Measurements from ENCODE around the gene CHSY3. TPM values are rescaled to one million over a fixed set of nuclear protein-coding genes. Genes with fewer than 3 reads are reported as not detected.
A peak's percentile ranks its signal among the peaks of the same experiment; 100 is the strongest.

The CHSY3 gene
- total RNA-seq, 4 donors from 2014 or later = 3.1 to 6.9 (median 4.1) TPM

DNA sequence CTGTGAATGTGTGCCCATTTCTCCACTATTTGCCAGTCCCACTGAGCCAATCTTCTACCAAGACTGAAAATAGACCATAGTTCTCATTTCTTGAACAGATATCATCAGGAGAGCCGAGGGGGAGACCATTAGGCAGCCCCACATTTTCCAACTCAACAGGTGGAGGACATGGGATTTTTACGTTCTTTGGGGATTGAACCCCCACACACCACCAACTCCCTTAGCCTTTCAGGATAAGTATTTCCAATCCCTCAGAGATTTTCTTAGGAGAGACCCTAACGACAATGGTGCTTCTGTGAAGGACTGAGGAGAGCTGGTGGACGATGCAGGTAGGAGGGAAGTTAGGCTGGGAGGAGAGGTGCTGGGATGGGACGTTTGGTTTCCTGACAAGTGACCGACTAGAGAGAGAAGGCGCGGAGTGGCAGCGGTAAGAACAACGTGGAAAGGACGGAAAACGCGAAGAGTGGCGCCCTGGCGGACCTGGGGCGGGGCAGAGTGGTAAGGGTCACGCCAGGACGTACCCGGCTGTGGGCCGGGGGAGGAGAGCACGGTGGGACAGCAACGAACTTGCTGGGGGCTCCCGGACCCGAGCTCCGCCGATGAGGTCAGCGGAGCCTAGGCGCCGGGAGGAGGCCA lies 681 bp upstream of the CHSY3 start:
- DNase-seq (ENCODE audit: low spot score) (no peak), ATAC-seq (ENCODE audit: low FRiP score) (peak; percentile 53)
- TF ChIP-seq, protein P1, sequence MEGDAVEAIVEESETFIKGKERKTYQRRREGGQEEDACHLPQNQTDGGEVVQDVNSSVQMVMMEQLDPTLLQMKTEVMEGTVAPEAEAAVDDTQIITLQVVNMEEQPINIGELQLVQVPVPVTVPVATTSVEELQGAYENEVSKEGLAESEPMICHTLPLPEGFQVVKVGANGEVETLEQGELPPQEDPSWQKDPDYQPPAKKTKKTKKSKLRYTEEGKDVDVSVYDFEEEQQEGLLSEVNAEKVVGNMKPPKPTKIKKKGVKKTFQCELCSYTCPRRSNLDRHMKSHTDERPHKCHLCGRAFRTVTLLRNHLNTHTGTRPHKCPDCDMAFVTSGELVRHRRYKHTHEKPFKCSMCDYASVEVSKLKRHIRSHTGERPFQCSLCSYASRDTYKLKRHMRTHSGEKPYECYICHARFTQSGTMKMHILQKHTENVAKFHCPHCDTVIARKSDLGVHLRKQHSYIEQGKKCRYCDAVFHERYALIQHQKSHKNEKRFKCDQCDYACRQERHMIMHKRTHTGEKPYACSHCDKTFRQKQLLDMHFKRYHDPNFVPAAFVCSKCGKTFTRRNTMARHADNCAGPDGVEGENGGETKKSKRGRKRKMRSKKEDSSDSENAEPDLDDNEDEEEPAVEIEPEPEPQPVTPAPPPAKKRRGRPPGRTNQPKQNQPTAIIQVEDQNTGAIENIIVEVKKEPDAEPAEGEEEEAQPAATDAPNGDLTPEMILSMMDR (IDR thresholded peaks at IDR 0.05) = no peak

DNA sequence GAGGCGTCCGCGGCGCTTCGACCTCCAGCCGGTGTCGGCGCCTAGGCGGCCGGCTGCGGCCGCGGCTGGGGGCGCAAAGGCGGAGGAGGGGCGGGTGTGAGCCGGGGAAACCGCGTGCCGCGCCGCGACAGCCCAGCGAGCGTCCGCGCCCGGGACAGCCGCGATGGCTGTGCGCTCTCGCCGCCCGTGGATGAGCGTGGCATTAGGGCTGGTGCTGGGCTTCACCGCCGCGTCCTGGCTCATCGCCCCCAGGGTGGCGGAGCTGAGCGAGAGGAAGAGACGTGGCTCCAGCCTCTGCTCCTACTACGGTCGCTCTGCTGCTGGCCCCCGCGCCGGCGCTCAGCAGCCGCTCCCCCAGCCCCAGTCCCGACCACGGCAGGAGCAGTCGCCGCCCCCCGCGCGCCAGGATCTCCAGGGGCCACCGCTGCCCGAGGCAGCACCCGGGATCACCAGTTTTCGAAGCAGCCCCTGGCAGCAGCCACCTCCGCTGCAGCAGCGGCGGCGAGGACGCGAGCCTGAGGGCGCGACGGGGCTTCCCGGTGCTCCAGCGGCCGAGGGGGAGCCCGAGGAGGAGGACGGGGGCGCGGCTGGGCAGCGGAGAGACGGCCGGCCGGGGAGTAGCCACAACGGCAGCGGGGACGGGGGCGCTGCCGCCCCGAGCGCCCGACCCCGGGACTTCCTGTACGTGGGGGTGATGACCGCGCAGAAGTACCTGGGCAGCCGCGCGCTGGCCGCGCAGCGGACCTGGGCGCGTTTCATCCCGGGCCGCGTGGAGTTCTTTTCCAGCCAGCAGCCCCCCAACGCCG lies 605 bp downstream of the CHSY3 start:
- no peak for DNase-seq (ENCODE audit: low spot score)
- TF ChIP-seq, protein P1 (IDR thresholded peaks at IDR 0.05) = no peak
- ATAC-seq (ENCODE audit: low FRiP score) = peak; percentile 15

DNA sequence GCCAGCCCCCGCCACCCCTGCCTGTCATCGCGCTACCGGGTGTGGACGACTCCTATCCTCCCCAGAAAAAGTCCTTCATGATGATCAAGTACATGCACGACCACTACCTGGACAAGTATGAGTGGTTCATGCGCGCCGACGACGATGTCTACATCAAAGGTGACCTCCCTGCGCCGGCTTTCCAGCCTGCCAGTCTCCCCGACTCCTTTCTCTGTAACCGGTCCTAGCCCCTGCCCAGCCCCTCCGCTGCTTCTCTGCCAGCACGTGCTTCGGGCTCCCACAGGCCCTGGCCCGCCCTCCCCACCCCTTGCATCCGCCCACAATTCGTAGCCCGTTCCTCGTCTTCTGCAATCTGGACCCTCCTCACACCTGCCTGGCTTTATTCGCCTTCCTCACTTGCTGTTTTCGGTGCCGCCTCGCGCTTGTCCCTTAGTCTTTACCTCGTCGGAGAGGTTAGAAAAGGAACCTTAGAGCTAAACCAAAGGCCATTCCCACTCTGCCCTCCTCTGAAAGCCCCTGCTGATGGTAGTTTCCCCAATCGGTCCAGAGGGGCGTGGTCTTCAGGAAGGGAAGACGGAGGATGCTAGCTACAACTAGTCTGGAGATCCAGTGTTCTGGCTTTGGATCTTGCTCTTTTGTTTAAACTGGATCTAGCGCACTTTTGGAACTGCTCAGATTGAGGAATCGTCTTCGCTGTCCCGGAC lies 1.4 kb downstream of the CHSY3 start:
- ATAC-seq (ENCODE audit: low FRiP score) = no peak
- TF ChIP-seq, protein P1 (IDR thresholded peaks at IDR 0.05) = no peak
- no peak for DNase-seq (ENCODE audit: low spot score)

DNA sequence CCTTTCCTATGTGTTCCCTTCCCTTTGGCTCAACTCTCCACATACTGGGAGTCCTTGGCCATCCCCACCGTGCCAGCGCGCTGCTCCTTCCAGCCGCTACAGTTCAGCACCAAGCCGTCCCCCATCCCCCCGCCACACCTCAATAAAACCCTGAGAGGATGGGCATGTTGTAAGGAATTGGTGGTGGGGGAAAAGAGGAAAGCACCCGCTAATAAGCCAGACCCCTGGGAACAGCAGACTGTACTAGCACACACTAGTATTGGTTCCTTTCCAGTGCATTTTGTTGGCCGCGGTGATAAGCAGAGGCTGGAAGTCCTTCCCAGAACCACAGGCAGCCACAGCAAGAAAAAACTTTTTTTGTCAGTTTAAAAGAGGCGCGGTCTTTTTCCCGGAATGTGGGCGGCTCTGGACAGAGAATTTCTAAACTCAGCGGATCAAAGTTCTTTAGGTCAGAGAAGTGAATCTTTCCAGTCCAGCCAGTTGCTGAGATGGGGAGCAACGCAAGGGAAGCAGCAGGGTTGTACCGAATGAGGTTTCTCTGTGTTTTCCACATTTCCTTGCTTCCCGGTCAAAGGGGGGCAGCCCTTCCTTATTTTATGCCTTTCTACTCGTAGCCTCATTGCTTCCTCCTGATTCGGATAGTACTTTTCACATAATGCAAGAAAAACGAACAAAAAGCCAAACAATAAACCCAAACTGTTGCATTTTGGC lies 2.1 kb downstream of the CHSY3 start:
- ATAC-seq (ENCODE audit: low FRiP score) (no peak), DNase-seq (ENCODE audit: low spot score) (no peak)
- TF ChIP-seq, protein P1 (IDR thresholded peaks at IDR 0.05) = no peak

DNA sequence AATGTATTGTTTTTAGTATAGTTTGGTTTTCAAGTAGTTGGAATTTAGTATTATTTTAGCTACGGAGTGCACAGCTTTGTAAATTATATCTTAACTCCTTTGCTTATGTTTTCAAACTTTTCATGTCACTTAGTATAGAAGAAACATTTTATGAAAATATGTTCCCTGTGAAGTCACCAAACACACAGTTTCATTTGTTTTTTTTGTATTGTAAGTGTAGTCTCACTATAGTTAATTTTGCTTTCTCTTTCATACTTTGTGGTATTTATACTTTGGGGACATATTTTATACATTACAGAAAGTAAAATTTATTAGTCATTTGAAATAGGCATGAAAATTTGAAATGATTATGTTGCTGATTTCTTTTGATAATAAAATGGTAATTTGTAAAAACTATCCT lies 5.0 kb downstream of the CHSY3 start:
- DNase-seq (ENCODE audit: low spot score) = no peak
- TF ChIP-seq, protein P1 (IDR thresholded peaks at IDR 0.05) = no peak
- ATAC-seq (ENCODE audit: low FRiP score) = no peak

DNA sequence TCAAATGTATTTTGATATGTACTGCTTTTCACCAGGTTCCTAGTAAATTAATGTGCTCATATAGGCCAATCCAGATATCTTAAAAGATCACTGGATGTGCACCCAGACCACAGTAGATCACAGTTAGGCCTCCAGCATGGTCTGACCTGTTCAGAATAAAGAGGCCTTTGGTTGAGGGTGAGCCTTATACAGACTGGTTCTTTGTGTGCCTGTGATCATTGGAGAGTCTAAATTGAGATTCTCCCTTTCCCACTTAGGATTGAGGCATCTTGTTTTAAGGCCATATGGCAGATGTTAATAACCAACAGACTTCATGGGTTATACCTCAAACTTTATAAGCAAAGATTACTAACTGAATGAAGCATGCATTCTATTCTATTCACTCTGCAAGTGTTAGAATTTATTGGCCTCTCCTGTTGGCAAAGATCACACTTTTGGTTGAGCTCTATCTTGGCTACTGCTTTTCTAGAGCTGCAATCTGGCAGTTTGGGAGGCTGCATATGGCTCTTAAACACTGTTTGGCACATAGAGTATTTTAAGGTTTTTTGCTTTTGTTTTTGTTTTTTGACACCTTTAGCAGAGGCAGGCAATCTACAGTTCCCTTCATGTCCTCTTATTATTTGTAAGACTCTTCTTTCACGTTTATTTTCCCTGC lies 8.5 kb downstream of the CHSY3 start:
- no peak for DNase-seq (ENCODE audit: low spot score)
- ATAC-seq (ENCODE audit: low FRiP score) = no peak
- TF ChIP-seq, protein P1 (IDR thresholded peaks at IDR 0.05) = no peak

Data from omental fat pad (tissue), 4 donors.